GM18508 (cell line): Measurements from ENCODE around the gene ZNF236.

Source experiments
- ATAC-seq: cut with Tn5 transposase; IDR thresholded peaks from one replicate; pipeline ENCODE4 v1.9.1; 2021; ENCODE audit warnings: moderate number of reproducible peaks; ENCODE audit not compliant: insufficient read depth, unreplicated experiment

ZNF236 gene

DNA sequence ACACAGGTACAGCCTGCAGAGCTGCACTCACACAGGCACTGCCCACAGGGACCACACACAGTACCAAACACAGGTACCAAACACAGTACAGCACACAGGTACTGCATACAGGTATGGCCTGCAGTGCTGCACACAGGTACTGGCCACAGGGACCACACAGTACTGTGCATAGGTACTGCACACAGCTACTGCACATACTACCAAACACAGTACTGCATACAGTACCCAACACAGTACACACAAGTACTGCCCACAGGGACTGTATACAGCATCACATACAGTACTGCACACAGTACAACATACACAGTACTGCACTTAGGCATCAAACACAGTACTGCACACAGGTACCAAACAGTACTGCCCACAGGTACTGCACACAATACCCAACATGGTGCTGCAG lies 74.3 kb downstream of the ZNF236 start:
- no peak for ATAC-seq

DNA sequence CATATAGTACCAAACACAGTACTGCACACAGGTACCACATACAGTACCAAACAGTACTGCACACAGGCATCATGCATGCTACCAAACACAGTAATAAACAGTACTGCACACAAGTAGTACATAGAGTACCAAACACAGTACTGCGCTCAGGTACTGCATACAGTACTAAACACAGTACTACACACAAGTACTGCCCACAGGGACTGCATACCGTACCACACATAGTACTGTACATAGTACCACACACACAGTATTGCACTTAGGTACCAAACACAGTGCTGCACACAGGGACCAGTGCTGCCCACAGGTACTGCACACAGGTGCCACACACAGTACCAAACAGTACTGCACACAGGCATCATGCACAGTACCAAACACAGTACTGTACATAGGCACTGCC lies 74.9 kb downstream of the ZNF236 start:
- no peak for ATAC-seq

DNA sequence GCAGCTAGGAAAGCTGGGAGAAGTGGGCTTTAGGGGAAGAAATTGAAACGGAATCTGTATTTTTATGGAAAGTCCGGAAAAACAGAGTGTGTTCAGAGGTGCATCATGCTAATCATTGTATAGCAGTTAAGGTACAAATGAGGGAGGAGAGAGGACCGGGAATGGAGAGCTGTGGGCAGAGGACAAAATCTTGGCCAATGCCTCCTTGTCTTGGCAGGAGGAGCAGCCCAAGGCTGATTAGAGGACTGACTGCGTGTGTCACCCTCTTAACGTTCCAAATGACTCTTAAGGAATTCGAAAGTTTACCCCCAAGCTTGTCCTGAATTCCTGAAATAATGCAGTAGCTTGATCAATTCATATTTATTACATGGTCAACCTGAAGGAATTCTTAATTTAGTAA lies 81.0 kb downstream of the ZNF236 start:
- no peak for ATAC-seq

DNA sequence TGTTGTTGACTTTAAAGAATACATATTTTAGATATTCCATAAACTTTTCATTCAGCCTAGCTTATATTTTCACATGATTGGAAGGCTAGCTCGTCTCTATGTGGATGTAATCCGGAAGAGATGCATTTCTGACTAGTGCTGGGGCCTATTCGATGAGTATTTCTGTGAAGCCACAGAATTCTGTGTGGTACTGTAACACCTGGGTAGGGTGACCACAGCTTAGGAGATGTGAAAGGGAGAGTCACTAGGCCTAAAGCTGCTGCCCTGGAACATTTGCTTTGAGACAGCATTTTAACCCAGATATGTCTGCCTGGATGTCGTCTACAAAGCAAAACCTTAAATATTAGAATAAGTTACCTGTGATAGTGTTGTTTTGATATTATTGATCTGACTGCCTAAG lies 83.5 kb downstream of the ZNF236 start:
- no peak for ATAC-seq

DNA sequence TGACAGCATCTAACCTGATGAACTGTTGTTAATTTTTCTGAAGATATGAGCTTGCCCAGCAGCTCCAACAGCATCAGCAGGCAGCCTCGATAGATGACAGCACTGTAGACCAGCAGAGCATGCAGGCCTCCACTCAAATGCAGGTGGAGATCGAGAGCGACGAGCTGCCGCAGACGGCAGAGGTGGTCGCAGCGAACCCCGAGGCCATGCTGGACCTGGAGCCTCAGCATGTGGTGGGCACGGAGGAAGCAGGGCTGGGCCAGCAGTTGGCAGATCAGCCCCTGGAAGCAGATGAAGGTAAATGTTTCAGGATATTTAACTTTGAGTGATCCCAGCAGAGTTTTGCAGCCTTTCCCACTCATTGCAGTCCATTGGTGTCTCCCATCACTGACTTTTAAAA lies 85.9 kb downstream of the ZNF236 start:
- ATAC-seq, result no peak

DNA sequence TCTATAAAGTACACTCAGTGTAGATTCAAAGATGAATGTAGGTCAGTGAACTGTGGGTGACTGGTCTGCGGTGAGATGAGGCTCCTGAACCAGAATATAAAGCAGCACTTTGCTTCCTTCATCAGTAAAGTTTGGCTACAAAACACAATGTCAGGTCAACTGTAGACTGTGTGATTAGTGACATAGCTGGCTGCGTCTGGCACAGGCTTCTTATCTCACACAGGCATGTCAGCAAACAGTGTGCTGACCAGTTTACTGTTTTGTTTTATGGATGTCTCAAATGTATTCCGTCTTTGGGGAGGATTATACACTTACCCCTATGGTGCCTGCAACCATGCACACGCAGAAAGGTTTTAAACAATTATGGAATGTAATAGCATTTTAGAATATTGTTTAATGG lies 87.1 kb downstream of the ZNF236 start:
- no peak for ATAC-seq

DNA sequence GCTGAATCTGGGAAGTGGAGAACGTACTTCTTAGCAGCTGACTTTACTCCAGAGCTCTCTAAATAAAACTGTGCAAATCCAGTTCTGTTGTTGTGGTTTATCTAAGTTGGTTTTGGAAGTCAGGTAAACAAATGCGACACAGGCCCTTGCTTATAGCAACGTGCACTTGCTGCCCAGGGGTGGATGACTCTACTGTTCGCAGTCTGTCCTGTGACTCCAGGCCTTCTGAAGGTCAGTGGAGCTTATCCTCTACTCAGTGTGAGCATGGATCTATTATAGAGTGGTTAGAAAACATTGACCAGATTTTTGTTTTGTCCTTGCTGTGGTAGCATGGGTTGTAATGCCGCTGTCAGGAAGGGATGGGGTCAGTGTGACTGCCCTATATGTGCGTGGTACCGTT lies 89.1 kb downstream of the ZNF236 start:
- ATAC-seq, result no peak

DNA sequence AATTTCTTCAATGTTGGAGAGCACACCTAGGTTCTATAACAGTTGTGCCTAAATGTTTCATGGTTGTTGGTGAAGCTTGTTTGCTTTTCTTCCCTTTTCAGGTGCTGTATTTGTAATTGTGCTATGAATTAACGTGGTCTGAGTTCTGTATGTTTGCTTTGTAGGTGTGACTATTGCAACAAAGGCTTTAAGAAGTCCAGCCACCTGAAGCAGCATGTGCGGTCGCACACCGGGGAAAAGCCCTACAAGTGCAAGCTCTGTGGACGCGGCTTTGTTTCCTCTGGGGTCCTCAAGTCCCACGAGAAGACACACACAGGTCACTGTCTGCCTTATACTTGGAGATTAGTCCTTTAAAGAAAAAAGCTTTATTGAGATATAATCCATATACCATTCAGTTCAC lies 91.2 kb downstream of the ZNF236 start:
- ATAC-seq, result no peak

DNA sequence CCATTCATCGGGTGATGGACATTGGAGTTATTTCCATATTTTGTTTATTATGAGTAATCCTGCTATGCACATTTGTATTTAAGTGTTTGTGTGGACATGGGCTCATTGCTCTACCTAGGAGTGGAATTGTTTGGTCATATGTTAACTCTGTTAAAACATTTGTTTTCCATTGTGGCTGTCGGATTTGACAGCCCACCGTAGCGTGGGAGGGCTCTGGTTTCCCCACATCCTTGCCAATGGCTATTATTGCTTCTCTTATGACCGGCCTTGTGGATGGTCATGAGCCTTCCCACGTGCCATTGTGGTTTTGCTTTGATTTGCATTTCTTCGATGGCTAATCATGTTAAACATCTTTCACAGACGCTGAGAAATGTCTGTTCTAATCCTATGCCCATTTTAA lies 92.0 kb downstream of the ZNF236 start:
- no peak for ATAC-seq

DNA sequence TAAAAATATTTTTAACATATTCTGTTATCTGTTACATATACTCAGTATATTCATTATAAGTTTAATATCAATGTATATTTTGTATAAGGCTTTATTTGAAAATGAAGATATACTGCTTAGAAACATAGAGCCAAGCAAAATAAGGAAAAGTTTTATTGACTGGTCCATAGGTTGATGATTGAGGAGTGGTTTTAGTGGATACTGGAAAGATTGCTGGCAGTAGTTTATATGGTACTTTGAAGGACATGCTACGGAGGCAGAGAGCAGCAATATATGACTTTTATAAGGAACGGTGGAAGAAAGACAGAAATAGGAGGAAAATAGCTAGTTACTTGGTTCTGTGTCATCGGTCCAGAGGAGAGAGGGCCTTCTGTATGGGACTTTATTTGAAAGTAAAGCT lies 92.4 kb downstream of the ZNF236 start:
- ATAC-seq, result no peak

DNA sequence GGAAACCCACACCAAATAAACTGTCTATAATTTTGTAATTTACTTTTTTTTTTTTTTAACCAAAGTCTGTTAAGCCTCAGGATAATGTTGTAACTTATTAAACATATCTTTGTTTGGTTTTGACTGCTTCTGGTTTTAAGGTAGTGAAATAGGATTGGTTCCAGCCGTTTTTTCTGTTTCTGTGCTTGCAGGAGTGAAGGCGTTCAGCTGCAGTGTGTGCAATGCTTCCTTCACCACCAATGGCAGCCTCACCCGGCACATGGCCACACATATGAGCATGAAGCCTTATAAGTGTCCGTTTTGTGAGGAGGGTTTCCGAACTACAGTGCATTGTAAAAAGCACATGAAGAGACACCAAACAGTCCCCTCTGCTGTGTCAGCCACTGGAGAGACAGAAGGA lies 93.1 kb downstream of the ZNF236 start:
- no peak for ATAC-seq

DNA sequence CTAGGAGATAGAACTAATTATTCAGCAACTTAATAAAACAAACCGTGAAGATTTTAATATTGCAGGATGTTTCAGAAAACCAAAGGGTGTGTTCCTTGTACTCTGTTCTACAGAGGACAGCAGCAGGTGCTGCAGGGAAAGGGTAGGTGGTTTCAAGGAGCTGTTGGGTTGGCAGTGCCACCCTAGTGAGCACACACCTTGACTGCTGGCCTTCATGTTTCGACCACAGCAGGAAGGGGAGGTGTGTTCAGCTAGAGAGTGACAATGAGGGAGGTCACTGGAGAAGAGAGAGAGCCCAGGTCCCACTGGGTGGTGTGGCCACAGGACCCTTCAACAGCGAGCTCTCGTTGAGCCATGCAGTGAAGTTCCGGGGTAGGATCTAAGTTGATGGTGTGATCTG lies 98.6 kb downstream of the ZNF236 start:
- ATAC-seq, result no peak

DNA sequence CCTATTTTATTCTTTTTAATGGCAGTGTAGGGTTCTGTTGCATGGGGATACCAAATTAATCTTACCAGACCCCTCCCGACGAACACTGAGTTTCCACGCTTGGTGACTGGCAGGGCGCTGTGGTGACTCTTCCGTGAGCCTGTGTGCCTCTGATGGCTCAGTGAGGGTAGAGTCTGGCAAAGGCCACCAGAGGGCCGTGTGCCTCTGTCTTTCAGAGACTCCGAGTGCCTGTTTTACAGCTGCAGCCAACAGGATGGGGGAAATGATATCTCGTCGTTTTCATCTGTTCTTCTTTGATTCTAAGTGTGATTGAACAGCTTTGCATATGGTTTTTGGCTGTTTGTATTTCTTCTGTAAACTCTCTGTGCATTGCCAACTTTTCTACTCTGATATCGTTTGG lies 99.8 kb downstream of the ZNF236 start:
- ATAC-seq, result peak; percentile 73

DNA sequence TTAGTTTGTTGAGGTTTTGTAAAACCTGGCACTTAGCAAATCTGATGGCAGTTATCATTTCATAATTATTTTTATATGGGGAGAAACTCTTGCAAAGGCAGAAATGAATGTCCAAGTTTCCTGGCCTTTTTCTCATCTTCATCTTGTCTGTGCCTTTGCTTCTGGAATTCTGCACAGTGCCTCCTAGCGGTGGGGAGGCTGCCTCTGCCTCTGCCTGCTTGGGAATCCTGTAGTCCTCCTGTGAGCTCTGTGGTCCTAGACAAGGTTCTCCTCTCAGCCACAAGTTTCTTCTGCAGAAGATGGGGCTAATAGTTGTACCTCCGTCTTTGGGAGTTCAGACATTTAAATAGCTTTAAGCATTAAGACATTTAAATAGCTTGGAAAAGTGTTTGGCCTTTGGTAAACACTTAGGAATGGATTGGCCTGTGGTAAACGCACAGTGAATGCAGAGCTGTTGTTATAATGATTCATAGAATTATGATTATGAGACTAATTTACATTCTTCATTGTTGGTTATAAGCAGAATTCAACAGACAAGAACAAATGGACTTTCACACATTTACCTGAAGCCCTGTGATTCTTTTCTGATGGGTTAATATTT lies 101.2 kb downstream of the ZNF236 start:
- ATAC-seq, result no peak

DNA sequence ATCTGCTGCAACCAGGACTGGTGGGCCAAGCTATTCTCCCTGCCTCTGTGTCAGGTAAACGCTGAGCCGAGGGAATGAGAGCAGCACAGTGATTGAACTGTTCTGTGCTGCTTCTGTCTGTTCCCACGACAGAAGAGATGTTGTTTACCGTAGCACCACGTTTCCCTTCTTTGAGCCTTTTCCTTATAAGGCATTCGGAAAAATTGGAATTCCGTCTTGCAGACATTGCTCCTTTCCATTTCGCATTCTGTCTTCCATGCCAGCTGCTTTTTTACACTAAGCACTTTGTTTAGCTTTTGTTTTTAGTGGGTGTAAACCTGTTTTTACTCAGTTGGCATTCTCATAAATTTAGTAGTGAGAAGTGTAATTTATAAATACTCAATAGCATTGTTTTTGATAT lies 103.1 kb downstream of the ZNF236 start:
- ATAC-seq, result no peak

DNA sequence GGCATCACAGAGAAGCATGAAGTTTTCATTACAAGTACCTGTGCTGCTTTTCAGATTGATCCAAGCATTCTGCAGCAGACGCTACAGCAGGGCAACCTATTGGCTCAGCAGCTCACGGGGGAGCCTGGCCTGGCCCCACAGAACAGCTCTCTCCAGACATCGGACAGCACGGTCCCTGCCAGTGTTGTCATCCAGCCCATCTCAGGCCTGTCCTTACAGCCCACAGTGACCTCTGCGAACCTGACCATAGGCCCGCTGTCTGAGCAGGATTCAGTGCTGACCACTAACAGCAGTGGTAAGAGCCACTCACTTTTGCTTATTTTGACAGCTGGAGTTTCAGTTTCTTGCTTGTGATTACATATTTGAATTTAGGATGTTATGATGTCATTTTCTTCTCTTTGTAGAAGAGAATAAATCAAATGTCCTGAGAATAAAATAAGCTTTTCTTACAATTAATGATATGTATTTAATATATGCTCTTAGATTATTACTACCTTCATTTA lies 104.9 kb downstream of the ZNF236 start:
- no peak for ATAC-seq

DNA sequence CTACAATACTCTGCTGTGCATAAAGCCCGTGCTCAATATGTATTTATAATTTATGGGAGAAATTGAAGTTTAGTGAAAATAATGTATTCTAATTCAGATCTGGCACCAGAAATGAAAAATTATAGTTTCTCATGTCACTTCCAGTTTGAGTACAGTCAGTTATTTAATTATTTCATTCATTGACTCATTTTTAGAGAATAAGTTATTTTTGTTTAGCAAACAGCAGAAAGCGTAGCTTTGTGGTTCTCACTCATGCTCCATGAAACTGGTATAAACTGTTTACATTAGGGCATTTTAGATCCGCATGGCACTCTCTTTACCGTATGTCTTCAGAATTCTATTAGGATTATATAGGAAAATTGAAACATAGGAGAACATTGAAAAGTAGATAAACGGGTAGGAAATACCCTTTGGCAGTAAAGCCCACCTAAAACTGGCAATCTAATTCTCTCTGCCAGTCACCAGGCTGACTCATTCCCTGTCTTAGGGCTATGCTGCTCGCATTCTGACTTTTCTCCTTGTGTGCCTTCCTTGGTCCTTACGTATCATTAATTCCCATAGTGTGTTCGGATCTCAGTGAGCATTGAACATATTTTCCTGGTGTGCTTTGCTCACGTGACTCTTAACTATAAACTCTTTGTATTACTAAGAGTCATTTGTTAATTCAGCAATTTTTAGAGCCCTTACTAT lies 106.0 kb downstream of the ZNF236 start:
- no peak for ATAC-seq

DNA sequence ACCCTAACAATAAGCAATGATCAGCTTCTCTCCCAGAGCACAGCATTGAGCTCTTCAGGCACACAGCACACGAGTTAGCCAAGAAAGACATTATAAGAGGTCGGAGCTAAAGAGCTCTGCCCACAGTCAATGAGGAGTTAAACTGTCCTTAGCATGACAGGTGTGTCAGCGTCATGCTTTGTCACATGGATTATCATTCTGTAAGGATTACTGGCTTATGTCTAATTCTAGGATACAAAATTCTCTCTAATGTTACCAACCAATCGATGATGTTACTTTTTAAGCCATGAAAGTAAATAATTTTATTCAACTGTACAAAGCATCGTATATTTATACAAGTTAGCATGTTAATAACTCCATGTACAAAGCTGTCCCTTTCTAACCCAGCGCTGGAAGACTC lies 108.8 kb downstream of the ZNF236 start:
- no peak for ATAC-seq

DNA sequence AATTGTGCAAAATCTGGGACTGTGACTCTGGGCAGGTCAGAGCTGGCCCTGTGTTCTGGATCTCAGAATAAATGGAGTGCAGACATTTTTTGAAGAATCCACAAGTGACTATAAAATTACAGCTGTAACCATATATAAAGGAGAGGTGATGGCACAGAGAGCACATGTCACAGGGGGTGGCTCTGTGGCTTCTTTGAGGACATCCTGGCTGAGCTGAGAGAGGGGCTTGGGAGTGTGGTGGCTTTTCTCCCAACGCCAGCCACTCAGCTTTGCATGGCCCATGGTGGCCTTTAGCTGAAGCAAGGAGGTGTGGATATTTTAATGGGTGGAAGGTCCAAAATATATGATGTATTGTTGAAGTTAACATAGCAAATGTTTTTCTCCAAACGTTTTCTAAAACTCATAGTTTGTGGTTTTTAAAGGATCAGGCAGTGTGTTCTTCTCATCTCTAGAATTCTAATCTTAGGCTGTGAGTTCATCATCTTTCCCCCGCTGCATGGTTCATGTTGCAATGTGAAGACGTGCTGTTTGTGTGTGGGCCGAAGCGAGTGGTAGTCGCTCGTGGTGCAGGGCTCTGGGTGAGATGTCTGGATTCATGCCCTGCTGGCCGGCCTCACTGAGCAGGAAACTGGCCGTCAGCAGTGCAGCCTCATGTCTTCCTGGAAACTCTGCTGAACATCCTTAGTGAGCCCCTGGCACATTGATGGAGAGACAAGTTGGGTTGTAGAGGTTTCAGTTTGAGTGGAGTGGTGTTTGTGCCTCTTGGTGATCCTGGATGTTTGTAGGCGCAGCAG lies 109.9 kb downstream of the ZNF236 start:
- ATAC-seq, result no peak

DNA sequence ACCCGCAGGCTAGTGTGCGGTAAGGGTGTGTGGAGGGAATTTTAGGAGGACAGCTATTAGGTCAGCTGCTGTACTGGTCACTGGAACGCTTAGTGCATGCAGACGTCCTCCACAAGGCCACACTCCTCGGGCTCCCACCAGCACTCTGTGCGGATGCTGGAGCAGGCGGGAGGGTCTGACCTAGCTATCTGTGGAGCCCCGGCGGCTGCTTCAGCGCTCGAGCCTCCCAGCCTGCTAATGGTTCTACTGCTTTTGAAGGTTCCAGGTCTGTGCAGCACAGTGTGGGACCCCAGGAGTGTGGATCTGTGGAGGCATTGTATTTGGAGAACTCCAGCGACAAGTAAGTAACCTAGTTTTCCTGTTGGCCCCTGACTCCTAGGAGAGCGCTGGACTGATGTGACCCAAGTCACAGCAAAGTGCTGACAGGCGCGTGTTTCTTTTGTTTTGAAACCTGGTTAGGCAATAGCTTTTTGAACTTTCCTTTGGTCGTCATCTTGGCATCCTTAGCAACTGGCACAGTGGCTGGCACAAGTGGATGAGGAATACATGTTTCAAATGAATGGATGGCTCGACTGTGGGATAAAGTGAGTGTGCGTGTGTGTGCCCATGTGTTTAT lies 113.5 kb downstream of the ZNF236 start:
- no peak for ATAC-seq

DNA sequence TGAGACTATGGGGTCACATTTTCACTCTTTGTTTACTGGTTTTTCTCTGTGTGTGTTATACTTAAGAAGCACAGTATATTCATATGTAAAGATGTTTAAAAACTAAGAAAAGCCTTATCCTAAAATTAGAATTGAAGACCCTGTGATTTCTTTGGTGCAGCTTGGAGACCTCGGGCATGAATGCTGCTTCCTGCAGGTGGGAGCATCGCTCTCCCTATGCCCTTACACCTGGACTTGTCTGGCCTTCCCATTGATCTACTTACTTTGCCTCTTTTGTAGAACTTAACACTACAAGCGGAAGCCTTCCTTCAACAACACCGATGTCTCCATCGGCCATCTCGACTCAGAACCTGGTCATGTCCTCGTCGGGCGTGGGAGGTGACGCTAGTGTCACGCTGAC lies 114.5 kb downstream of the ZNF236 start:
- ATAC-seq, result no peak
